ENCODE results near the gene CRTC1.
"Not testable (repeated sequence)": the region's sequence is repeated elsewhere in the genome, so short reads cannot be mapped to it uniquely, and the experiment has no call there.

The CRTC1 gene

DNA sequence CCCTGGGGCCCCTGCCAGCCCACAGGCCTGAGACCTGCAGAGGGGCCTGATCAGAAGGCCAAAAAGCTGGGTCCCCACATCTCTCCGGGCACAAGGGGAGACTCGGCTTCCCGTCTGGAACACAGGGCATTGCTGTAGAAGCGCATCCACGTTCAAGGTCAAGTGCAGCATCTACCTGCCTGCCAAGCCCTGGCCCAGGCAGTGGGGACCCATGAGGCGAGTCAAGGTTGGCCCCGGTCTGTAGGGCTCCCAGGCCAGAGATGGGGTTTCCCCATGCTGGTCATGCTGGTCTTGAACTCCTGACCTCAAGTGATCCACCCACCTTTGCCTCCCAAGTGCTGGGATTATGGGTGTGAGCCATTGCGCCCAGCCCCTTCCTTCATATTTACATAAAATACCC, 121.2 kb downstream of the CRTC1 start:
- DNase-seq (ENCODE audit: low read depth), result no peak

DNA sequence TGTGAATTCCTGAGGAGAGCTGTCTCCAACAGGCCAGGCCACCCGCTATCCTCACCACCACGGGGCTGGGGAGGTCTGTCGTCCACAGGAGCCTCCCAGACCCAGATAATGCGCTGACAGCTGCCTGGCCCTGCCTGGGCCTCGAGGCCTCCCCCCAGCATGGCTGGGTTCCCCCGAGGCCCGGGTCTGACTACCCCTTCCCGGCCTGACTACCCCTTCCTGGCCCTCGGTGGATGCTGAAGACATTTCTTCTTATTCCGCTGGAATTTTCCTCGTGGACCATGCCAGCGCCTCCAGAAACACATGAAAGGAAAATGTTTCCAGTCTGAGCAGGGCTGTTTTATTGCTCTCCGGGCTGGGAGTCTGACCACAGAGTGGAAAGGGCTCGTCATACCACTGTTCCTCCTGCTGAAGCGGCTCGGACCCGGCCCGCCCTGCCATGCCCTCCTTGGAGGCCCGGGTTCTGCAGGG, 124.4 kb downstream of the CRTC1 start:
- DNase-seq (ENCODE audit: low read depth), result no peak

DNA sequence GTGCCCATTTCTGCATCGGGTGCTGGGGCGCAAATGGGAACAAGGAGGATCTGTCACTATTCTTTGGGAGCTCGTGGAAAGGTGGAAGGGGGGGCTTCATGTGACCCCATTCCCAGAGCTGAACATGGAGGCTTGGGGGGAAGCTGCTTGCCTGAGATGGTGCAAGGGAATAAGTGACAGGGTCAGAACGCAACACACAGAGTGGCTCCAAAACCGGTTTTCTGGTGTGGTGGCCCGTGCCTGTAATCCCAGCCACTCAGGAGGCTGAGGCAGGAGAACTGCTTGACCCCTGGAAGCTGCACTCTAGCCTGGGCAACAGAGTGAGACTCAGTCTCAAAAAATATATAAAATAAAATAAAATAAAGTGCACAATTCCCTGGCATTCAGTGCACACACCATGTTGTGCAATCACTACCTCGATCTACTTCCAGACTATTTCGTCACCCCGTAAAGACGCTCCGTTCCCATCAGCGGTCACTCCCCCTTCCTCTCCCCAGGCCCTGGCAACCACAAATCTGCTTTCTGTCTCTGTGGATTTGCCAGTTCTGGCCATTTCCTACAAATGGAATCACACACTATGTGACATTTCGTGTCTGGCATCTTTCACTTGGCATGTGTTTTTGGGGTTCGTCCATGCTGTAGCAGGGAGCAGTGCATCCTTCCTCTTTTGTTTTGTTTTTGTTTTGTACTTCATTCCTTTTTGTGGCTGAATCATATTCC, 125.8 kb downstream of the CRTC1 start:
- DNase-seq (ENCODE audit: low read depth), result no peak

DNA sequence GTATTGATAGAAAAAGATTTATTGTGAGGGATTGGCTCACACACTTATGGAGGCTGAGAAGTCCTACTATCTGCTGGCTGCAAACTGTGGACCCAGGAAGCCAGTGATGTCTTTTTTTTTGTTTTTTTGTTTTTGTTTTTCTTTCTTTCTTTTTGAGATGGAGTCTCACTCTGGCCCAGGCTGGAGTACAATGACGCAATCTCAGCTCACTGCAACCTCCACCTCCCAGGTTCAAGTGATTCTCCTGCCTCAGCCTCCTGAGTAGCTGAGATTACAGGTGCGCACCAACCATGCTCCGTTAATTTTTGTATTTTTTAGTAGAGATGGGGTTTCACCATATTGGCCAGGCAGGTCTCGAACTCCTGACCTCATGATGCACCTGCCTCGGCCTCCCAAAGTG, 128.2 kb downstream of the CRTC1 start:
- not testable (repeated sequence) for DNase-seq (ENCODE audit: low read depth)

DNA sequence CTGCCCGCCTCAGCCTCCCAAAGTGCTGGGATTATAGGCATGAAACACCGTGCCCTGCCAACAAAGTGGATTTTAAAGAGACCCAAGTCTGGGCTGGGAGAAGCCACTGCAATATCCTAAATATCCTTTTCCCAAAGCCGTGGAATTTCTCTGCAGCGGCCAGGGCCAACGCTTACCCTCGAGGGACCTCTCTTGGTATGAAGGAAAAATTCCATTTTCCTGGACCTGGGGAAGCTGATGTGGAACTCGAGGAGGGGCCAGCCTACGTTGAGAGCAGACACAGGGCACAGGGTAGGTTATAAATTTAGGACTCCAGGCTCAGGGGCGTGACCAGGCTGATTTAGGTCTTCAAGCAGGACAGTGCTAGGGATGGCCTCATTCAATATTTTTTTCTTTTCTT, 130.6 kb downstream of the CRTC1 start:
- no peak for DNase-seq (ENCODE audit: low read depth)

DNA sequence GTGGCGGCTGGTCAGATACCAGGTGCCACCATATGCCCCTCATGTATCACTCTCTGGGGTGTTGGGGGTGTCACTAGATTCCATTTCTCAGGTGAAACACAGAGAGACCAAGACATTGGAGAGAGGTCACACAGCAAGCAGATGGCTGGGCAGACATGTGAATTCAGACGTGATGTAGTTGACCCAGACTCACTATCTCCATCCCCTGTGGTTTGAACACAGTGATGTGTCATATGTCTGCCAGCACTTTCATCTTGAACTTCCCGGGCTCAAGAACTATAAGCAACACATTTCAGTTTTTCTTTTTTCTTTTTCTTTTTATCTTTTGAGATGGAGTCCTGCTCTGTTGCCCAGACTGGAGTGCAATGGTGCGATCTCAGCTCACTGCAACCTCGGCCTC, 132.2 kb downstream of the CRTC1 start:
- no peak for DNase-seq (ENCODE audit: low read depth)

DNA sequence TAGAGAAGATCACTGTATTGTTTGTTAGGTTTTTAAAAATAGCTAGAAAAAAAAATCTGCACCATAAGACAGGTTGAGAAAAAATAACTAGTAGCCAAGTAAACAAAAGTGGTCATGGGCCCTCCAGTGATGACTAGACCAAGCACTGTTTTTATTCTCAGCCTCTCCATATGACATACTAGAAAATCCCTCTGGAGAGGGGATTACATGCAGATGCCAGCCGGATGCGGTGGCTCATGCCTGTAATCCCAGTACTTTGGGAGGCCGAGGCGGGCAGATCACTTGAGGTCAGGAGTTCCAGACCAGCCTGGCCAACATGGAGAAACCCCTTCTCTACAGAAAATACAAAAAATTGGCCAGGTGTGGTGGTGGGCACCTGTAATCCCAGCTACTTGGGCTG, 133.2 kb downstream of the CRTC1 start:
- not testable (repeated sequence) for DNase-seq (ENCODE audit: low read depth)

DNA sequence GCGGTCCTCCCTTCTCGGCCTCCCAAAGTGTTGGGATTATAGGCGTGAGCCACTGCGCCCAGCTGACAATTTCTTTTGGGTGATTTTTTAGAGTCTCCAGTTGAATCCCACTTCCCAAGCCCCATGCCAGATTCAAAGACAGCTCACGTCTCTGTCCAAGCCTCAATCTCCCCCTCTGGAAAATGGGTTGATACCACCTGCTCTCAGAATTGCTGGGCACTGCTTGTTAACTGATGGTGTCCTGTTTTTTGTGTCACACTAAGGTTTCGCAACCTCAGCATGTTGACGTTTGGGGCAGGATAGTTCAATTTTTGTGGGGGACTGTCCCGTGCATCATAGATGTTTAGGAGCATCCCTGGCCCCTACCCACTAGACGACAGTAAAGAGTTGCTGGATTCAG, 134.1 kb downstream of the CRTC1 start:
- no peak for DNase-seq (ENCODE audit: low read depth)

DNA sequence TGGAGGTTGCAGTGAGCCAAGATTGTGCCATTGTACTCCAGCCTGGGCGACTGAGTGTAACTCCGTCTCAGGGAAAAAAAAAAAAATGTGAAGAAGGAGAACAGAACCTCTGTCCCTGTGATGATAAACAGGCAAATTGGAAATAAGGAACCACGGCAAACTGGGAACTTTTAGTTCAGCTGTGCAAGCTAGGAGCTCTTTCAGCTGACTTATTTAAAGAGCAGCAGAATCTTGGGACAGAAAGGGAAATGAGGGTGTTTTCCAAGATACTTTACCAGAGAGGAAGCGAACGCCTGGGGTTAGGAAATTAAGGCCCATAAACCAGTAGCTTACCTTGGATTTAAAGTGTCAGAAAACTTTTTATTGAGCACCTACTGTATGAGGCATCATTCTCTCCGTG, 145.3 kb downstream of the CRTC1 start:
- no peak for DNase-seq (ENCODE audit: low read depth)

DNA sequence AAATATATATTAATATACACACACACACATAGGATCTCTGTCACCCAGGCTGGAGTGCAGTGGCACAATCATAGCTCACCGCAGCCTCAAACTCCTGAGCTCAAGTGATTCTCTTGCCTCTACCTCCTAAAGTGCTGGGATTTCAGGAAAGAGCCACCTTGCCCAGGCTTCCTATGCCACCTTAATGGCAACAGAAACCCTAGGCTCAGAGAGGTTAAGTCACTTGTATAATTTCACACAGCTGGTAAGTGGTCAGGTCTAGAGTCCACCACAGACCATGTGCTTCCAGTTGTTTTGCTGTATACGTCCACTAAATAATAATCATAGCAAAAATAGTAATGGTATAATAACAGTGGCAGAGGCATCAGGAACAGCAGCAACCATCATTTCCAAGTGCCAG, 147.0 kb downstream of the CRTC1 start:
- DNase-seq (ENCODE audit: low read depth), result no peak

DNA sequence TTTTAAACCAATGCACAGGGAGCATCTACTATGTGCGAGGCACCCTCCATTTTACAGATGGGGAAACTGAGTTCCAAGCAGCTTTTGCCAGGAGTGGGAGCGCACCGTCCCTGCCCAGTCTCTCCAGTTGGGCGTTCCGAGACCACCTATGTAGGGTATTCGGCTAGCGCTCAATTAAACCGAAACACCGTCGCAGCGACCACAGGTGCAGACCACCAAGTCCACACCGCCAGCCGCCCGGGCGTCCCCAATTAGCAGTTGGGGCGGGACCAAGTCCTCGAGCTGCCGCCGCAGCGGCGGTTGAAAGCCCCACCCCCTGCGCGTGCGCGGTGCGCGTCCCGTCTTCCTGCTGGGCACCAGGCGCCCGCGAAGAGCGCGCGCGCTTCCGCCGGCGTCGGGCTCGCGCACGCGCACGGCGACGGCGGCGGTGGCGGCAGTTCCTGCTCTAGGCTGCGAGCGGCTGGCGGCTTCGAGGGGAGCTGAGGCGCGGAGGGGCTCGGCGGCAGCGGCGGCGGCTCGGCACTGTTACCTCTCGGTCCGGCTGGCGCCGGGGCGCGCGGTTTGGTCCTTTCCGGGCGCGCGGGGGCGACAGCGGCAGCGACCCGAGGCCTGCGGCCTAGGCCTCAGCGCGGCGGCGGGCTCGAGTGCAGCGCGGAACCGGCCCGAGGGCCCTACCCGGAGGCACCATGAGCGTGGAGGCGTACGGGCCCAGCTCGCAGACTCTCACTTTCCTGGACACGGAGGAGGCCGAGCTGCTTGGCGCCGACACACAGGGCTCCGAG, 148.2 kb downstream of the CRTC1 start, which contains the start of gene UPF1:
TSS of gene UPF1 (plus strand) at position 436 of the 782 bp plus-strand sequence. CDS start at position 687, 251 bp downstream.
- peak; percentile 95 for DNase-seq (ENCODE audit: low read depth)
